Upper lobe of right lung (tissue), 1 donor: ENCODE measurements around the gene PKIG. TPM values are rescaled to one million over a fixed set of nuclear protein-coding genes. Genes with fewer than 3 reads are reported as not detected.

Experiments
- ATAC-seq: fragments of 200-7000 bp; cut with Tn5 transposase; one replicate; pipeline ENCODE4 v1.9.1; 2020; ENCODE audit warnings: mild to moderate bottlenecking, moderate library complexity
- DNase-seq: peaks from one replicate; pipeline ENCODE4 v3.0.0-alpha.2; 2020
- H3K27ac ChIP-seq: fragments of 200-600 bp; one replicate; pipeline ENCODE4 v1.8.0; 2022
- H3K27me3 ChIP-seq: fragments of 200-600 bp; one replicate; pipeline ENCODE4 v1.8.0; 2022; ENCODE audit warnings: mild to moderate bottlenecking
- H3K36me3 ChIP-seq: fragments of 200-600 bp; one replicate; pipeline ENCODE4 v1.8.0; 2022
- H3K4me1 ChIP-seq: fragments of 200-600 bp; one replicate; pipeline ENCODE4 v1.8.0; 2022
- H3K4me3 ChIP-seq: fragments of 200-600 bp; one replicate; pipeline ENCODE4 v1.8.0; 2022; ENCODE audit warnings: mild to moderate bottlenecking
- H3K9me3 ChIP-seq: fragments of 200-600 bp; one replicate; pipeline ENCODE4 v1.8.0; 2022
- intact Hi-C: fragments of 100-400 bp; cut with DNase I; formaldehyde crosslinking; loops from one replicate; pipeline ENCODE4 v1.11.0; 2022
- total RNA-seq: library from RNA; stranded (reverse); fragmentation: NEBNext Ultra II Directional; extraction: Animal tissue kit (Norgen Biotek cat#: 25700); gene quantifications from one replicate; pipeline ENCODE4 v1.2.1, GENCODE V29; 2021
- TF ChIP-seq, protein P1 (sequence below): fragments of 200-600 bp; IDR thresholded peaks from one replicate; pipeline ENCODE4 v1.8.0; 2022; ENCODE audit warnings: antibody characterized with exemption
- donor health status: DM: no; HTN: yes; CAD: no; lungs with severe emphysema.

PKIG gene
- total RNA-seq, 1 donor from 2014 or later, result 88.8 TPM

- no peak overlapping the region for H3K4me3 ChIP-seq
- no peak overlapping the region for H3K27ac ChIP-seq
- intact Hi-C loops, result no loop called here
- H3K4me1 ChIP-seq, result no peaks in the 10 kb centered on the region
- H3K27me3 ChIP-seq, result no peaks in the 10 kb centered on the region
- no peak for ATAC-seq
- H3K9me3 ChIP-seq, result no peaks in the 10 kb centered on the region
- H3K36me3 ChIP-seq, result peaks cover 12% of the 10 kb centered on the region
- DNase-seq, result no peak
- TF ChIP-seq, protein P1, sequence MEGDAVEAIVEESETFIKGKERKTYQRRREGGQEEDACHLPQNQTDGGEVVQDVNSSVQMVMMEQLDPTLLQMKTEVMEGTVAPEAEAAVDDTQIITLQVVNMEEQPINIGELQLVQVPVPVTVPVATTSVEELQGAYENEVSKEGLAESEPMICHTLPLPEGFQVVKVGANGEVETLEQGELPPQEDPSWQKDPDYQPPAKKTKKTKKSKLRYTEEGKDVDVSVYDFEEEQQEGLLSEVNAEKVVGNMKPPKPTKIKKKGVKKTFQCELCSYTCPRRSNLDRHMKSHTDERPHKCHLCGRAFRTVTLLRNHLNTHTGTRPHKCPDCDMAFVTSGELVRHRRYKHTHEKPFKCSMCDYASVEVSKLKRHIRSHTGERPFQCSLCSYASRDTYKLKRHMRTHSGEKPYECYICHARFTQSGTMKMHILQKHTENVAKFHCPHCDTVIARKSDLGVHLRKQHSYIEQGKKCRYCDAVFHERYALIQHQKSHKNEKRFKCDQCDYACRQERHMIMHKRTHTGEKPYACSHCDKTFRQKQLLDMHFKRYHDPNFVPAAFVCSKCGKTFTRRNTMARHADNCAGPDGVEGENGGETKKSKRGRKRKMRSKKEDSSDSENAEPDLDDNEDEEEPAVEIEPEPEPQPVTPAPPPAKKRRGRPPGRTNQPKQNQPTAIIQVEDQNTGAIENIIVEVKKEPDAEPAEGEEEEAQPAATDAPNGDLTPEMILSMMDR, result no peak
Observed at GRCh38 chr20:44624152-44624551, 41.8 kb downstream of the PKIG start.

GRCh38 chr20:44624743-44625271 lies 42.4 kb downstream of the PKIG start:
- Histone ChIP-seq H3K4me1 (no peaks in the 10 kb centered on the region), H3K36me3 (peaks cover 7% of the 10 kb centered on the region), H3K4me3 (no peak overlapping the region), H3K27ac (no peak overlapping the region), H3K9me3 (no peaks in the 10 kb centered on the region), H3K27me3 (no peaks in the 10 kb centered on the region)
- intact Hi-C loops, result no loop called here
- DNase-seq (no peak), ATAC-seq (no peak)
- TF ChIP-seq, protein P1, result no peak

DNA sequence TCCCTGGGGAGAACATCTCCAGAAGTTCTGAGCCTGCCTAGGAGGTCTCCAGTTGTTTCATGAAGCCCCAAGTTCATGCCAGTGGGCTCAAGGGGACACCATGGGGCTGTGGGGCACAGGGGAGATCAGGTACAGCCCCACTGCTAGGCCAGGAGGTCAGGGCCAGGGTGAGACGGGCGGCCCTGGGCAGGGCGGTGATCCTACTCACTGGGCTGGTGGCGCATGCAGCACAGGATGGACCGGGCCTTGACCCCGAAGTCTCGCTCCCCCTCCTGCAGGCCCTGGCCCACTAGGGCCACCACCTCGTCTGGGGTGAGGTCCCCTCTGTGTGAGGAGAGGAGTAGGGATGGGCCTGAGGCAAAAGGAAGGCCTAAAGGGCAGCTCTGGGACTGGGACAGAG lies 43.0 kb downstream of the PKIG start:
- TF ChIP-seq, protein P1, result no peak
- Histone ChIP-seq H3K27me3 (no peaks in the 10 kb centered on the region), H3K36me3 (peaks cover 1% of the 10 kb centered on the region), H3K9me3 (no peaks in the 10 kb centered on the region), H3K4me1 (no peaks in the 10 kb centered on the region), H3K4me3 (no peak overlapping the region), H3K27ac (no peak overlapping the region)
- ATAC-seq (no peak), DNase-seq (no peak)
- intact Hi-C loops, result no loop called here

GRCh38 chr20:44626278-44626677 lies 43.9 kb downstream of the PKIG start:
- ATAC-seq (no peak), DNase-seq (no peak)
- TF ChIP-seq, protein P1, result no peak
- Histone ChIP-seq H3K9me3 (no peaks in the 10 kb centered on the region), H3K4me1 (no peaks in the 10 kb centered on the region), H3K27ac (no peak overlapping the region), H3K27me3 (no peaks in the 10 kb centered on the region), H3K4me3 (no peak overlapping the region), H3K36me3 (no peaks in the 10 kb centered on the region)
- intact Hi-C loops, result no loop called here

- H3K36me3 ChIP-seq, result no peaks in the 10 kb centered on the region
- no peak for DNase-seq
- no peak overlapping the region for H3K4me3 ChIP-seq
- no peak for ATAC-seq
- H3K27ac ChIP-seq, result no peak overlapping the region
- no peaks in the 10 kb centered on the region for H3K4me1 ChIP-seq
- intact Hi-C loops, result no loop called here
- no peaks in the 10 kb centered on the region for H3K9me3 ChIP-seq
- TF ChIP-seq, protein P1, result no peak
- H3K27me3 ChIP-seq, result no peaks in the 10 kb centered on the region
Observed at GRCh38 chr20:44627364-44628010, 45.1 kb downstream of the PKIG start.
